ENCODE results near the gene CENPP.

CENPP gene

DNA sequence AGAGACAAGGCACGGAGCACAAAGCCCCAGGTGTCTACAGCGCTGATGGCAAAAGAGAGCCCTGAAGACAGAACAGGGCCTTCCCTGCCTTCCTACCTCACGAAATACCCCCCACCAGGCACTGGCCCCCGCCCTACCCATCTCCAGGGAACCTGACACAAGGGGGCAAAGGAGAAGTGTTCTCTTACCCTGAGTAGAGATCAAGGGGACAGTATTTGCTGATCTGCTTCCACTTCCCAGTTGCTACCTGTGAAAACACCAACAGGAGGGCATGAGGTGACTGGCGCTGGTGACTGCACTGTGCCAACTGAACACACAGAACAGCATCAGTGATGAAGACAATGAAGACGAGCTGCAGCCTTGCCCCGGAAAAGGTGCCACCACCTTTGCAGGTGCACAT lies 316.8 kb downstream of the CENPP start:
- TF ChIP-seq, protein P1, sequence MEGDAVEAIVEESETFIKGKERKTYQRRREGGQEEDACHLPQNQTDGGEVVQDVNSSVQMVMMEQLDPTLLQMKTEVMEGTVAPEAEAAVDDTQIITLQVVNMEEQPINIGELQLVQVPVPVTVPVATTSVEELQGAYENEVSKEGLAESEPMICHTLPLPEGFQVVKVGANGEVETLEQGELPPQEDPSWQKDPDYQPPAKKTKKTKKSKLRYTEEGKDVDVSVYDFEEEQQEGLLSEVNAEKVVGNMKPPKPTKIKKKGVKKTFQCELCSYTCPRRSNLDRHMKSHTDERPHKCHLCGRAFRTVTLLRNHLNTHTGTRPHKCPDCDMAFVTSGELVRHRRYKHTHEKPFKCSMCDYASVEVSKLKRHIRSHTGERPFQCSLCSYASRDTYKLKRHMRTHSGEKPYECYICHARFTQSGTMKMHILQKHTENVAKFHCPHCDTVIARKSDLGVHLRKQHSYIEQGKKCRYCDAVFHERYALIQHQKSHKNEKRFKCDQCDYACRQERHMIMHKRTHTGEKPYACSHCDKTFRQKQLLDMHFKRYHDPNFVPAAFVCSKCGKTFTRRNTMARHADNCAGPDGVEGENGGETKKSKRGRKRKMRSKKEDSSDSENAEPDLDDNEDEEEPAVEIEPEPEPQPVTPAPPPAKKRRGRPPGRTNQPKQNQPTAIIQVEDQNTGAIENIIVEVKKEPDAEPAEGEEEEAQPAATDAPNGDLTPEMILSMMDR (IDR thresholded peaks at IDR 0.05; ENCODE audit: borderline replicate concordance, control extremely low read depth, extremely low read depth, insufficient read depth, missing control alignments): no peak
- in situ Hi-C loops (cut with MboI; ENCODE audit: low sequenced_read_pairs, unreplicated experiment): no loop called here
- no peak for DNase-seq (ENCODE audit: low spot score)

DNA sequence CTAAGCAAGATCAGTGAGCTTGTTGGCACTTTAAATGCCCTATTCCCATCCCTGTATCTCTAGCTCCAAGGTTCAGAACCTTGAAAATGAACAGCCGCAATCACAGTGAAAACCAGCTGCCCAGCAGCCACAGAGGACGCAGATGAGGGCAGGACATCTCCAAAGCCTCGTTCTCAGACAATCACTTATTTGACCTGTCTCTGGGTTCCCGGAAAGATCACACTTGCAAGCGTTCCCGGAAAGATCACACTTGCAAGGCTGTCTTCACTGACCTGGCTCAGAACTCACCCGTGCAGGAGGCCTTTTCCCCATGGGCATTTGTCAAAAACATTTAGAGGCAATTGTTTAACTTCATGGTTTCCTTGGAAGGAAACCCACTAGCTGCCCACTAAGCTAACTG lies 318.5 kb downstream of the CENPP start:
- DNase-seq (ENCODE audit: low spot score): no peak
- TF ChIP-seq, protein P1 (IDR thresholded peaks at IDR 0.05; ENCODE audit: borderline replicate concordance, control extremely low read depth, extremely low read depth, insufficient read depth, missing control alignments): no peak
- in situ Hi-C loops (cut with MboI; ENCODE audit: low sequenced_read_pairs, unreplicated experiment): no loop called here

DNA sequence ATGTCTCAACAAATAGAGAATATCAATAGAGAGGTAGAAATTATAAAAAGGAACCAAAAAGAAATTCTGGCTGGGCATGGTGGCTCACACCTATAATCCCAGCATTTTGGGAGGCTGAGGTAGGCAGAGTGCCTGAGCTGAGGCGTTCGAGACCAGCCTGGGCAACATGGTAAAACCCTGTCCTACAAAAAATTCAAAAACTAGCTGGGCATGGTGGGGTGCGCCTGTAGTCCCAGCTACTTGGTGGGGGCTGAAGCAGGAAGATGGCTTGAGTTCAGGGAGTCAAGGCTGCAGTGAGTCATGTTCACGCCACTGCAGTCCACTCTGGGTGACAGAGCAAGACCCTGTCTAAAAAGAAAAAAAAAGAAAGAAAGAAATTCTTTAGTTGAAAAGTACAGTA lies 319.3 kb downstream of the CENPP start:
- in situ Hi-C loops (cut with MboI; ENCODE audit: low sequenced_read_pairs, unreplicated experiment): no loop called here
- TF ChIP-seq, protein P1 (IDR thresholded peaks at IDR 0.05; ENCODE audit: borderline replicate concordance, control extremely low read depth, extremely low read depth, insufficient read depth, missing control alignments): no peak

DNA sequence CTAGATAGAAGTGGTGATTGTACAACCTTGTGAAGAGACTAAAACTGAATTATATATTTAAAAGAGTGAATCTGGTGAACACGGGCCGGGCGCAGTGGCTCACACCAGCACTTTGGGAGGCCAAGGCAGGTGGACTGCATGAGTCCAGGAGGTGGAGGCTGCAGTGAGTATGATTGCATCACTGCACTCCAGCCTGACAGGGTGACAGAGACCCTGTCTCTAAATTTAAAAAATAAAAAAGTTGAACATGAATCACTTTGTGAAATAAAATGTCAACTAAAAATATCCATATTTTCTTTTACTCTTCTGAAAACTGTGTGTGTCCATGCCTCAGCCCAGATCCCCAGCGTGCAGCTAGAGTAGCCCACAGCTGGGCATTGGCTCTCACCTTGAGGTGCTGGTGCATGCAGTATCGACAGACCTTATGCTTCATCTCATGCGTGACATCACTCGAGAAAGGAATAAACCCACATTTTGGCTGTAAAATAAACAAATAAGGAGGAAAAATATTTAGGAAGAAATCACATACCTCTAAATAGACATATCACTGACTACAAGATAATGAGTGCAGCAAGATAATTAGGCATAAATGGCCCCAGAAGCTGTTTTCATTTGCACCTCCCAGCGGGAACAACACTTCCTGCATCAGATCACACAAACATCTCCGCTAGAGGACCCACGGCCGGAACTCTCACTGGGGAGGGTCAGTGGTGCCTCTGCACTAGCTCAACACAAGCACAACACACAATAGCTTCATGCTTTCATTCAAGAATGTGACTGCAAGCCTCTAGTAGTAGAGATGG lies 322.1 kb downstream of the CENPP start:
- TF ChIP-seq, protein P1 (IDR thresholded peaks at IDR 0.05; ENCODE audit: borderline replicate concordance, control extremely low read depth, extremely low read depth, insufficient read depth, missing control alignments): no peak
- in situ Hi-C loops (cut with MboI; ENCODE audit: low sequenced_read_pairs, unreplicated experiment): no loop called here
- DNase-seq (ENCODE audit: low spot score): no peak

More for the DNA sequence above, 319.3 kb downstream of the CENPP start:
- no peak for DNase-seq (ENCODE audit: low spot score)

DNA sequence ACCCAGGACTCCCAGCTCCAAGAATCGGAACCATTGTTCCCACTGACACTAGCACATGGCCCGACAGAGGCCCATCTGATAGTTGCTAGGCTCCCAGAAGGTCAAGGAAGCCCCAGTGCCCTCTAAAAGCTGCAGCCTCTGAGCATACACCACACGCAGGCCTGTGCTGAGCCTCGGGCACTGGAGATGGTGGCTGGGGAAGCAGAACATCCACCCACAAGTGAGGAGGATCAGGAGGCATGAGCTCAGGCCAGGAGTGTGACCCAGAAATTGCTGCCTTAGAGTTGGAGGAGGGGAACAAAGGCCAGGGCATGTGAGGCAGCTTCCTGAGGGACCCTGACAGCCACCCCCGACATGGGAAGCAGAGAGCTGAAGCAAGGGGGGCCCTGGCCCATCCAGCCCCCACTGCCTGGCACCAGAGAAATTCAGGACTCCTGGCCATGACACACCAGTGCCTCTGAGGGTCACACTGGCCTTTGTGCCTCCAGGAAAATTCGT lies 322.8 kb downstream of the CENPP start:
- no peak for DNase-seq (ENCODE audit: low spot score)
- TF ChIP-seq, protein P1 (IDR thresholded peaks at IDR 0.05; ENCODE audit: borderline replicate concordance, control extremely low read depth, extremely low read depth, insufficient read depth, missing control alignments): no peak
- in situ Hi-C loops (cut with MboI; ENCODE audit: low sequenced_read_pairs, unreplicated experiment): no loop called here

DNA sequence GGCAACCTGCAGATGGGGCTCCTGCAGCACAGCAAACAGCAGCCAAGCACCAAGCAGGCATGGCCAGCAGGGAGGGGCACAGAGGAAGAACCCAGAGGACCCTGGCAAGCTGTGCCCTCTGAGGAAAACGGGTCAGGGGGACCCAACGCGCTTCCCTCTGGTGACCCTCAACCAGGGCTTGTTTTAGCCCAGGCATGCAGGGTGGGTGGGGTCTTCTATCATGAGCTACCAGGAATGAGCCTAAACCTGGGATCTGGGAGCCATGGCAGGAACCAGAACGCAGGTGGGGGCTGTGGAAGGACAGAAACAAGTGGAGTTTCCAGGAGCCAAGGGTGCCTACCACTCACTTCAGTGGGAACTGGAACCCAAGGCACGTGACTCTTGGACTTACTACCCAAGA lies 323.3 kb downstream of the CENPP start:
- DNase-seq (ENCODE audit: low spot score): no peak
- TF ChIP-seq, protein P1 (IDR thresholded peaks at IDR 0.05; ENCODE audit: borderline replicate concordance, control extremely low read depth, extremely low read depth, insufficient read depth, missing control alignments): no peak
- in situ Hi-C loops (cut with MboI; ENCODE audit: low sequenced_read_pairs, unreplicated experiment): no loop called here

All from GM13976 (cell line).